ENCODE results near the gene ADGRV1. TPM values are rescaled to one million over a fixed set of nuclear protein-coding genes. Genes with fewer than 3 reads are reported as not detected.
"Not testable (repeated sequence)": the region's sequence is repeated elsewhere in the genome, so short reads cannot be mapped to it uniquely, and the experiment has no call there.

The ADGRV1 gene
- polyA plus RNA-seq, 2 of the 4 experiments (the other 2 are of a cell fraction): 0.70 to 3.7 TPM

DNA sequence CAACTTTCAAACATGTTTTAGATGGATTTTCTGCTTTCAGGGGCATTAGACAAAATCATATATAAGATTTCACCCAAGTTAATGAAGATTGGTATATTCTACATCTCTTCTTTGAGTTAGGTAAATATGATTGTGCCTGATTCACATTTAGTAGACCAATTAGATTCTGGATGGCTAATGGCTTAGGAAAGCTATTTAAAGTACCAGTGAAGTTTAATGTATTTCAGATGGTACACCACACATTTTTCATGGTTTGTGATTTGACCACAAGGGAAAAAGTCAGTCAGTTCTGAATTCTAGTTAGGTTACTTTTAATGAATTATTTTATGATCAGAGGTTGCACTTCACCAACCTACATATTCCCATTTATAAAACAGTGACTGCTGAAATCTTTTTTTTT, 409.7 kb downstream of the ADGRV1 start:
- no peak overlapping the region for H3K4me3 ChIP-seq
- H3K4me2 ChIP-seq: no peak overlapping the region
- DNase-seq (ENCODE audit: low read depth in 1 of 2, low spot score in 1 of 2): no peak
- no peaks in the 10 kb centered on the region for H3K4me1 ChIP-seq
- H3K27ac ChIP-seq: no peak overlapping the region
- FAIRE-seq: peak; percentile 32
- ATAC-seq: no peak
- ChIA-PET CTCF (interaction anchor here (1.3 kb wide), 1 partner anchor 36 kb away, joined by 3 read pairs; no protein-coding TSS in a partner anchor), POLR2A (no interaction called here)
- H3K9me3 ChIP-seq: peaks cover 4% of the 10 kb centered on the region; the same call in 1 of the 3 replicates
- TF ChIP-seq POLR2AphosphoS2 (conservative IDR thresholded peaks at IDR 0.05; ENCODE audit: low read length): no peak
- TF ChIP-seq, protein P1, sequence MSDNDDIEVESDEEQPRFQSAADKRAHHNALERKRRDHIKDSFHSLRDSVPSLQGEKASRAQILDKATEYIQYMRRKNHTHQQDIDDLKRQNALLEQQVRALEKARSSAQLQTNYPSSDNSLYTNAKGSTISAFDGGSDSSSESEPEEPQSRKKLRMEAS (IDR thresholded peaks at IDR 0.05): no peak
- no peak for TF ChIP-seq ZFP36 (IDR thresholded peaks at IDR 0.05; ENCODE audit: borderline replicate concordance, partially characterized antibody)
- no peak for TF ChIP-seq CHD4 (IDR thresholded peaks at IDR 0.05; ENCODE audit: borderline replicate concordance)

DNA sequence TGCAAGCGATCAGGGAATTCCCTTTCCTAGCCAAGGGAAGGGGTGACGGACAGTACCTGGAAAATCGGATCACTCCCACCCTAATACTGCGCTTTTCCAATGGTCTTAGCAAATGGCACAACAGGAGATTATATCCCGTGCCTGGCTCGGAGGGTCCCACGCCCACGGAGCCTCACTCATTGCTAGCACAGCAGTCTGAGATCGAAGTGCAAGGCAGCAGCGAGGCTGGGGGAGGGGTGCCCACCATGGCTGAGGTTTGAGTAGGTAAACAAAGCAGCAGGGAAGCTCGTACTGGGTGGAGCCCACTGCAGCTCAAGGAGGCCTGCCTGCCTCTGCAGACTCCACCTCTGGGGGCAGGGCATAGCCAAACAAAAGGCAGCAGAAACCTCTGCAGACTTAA, 411.3 kb downstream of the ADGRV1 start:
- POLR2A ChIA-PET: not testable (repeated sequence)
- WGBS (ENCODE audit: missing lambda C conversion rate): 76% methylated on average over 11 of the region's 11 CpGs

DNA sequence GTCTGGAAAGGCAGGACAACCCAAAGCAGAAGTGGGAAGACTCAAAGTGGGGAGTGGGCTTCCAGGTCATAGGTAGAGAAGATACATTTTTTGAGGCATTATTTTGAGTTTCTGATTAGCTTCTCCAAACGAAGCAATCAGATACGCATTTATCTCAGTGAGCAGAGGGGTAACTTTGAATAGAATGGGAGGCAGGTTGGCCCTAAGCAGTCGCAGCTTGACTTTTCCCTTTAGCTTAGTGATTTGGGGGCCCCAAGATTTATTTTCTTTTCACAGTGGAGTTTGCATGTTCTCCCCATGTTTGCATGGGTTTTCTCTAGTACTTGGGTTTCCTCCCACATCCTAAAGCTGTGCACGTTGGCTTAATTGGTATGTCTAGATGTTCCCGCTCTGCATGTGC, 422.6 kb downstream of the ADGRV1 start:
- POLR2A ChIA-PET: no interaction called here
- Histone ChIP-seq H3K4me3 (no peak overlapping the region), H3K9me3 (no peaks in the 10 kb centered on the region), H3K4me1 (peaks cover 46% of the 10 kb centered on the region), H3K27ac (peak overlapping the region; percentile 85 to 91), H3K4me2 (no peak overlapping the region)
- 93% methylated on average over 5 of the region's 5 CpGs for WGBS (ENCODE audit: missing lambda C conversion rate)
- TF ChIP-seq NFE2L2 (conservative IDR thresholded peaks at IDR 0.05; ENCODE audit: low read length): no peak
- no peak for TF ChIP-seq RFX5 (IDR thresholded peaks at IDR 0.05)
- TF ChIP-seq SMC3 (IDR thresholded peaks at IDR 0.05): no peak
- no peak for TF ChIP-seq CBX8 (IDR thresholded peaks at IDR 0.05)
- TF ChIP-seq, protein P2, sequence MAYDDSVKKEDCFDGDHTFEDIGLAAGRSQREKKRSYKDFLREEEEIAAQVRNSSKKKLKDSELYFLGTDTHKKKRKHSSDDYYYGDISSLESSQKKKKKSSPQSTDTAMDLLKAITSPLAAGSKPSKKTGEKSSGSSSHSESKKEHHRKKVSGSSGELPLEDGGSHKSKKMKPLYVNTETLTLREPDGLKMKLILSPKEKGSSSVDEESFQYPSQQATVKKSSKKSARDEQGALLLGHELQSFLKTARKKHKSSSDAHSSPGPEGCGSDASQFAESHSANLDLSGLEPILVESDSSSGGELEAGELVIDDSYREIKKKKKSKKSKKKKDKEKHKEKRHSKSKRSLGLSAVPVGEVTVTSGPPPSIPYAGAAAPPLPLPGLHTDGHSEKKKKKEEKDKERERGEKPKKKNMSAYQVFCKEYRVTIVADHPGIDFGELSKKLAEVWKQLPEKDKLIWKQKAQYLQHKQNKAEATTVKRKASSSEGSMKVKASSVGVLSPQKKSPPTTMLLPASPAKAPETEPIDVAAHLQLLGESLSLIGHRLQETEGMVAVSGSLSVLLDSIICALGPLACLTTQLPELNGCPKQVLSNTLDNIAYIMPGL (CRISPR knock-in tag; IDR thresholded peaks at IDR 0.05; ENCODE audit: borderline replicate concordance): no peak
- no peak for TF ChIP-seq GATA3 (IDR thresholded peaks at IDR 0.05; ENCODE audit: borderline replicate concordance)
- TF ChIP-seq EHMT2 (IDR thresholded peaks at IDR 0.05; ENCODE audit: low read depth): no peak
- TF ChIP-seq, protein P3, sequence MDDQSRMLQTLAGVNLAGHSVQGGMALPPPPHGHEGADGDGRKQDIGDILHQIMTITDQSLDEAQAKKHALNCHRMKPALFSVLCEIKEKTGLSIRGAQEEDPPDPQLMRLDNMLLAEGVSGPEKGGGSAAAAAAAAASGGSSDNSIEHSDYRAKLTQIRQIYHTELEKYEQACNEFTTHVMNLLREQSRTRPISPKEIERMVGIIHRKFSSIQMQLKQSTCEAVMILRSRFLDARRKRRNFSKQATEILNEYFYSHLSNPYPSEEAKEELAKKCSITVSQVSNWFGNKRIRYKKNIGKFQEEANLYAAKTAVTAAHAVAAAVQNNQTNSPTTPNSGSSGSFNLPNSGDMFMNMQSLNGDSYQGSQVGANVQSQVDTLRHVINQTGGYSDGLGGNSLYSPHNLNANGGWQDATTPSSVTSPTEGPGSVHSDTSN (IDR thresholded peaks at IDR 0.05): no peak
- TF ChIP-seq, protein P4, sequence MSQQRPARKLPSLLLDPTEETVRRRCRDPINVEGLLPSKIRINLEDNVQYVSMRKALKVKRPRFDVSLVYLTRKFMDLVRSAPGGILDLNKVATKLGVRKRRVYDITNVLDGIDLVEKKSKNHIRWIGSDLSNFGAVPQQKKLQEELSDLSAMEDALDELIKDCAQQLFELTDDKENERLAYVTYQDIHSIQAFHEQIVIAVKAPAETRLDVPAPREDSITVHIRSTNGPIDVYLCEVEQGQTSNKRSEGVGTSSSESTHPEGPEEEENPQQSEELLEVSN (IDR thresholded peaks at IDR 0.05; ENCODE audit: borderline replicate concordance, low read depth): no peak
- TF ChIP-seq NR3C1 (IDR thresholded peaks at IDR 0.05): no peak
- no peak for TF ChIP-seq TFCP2L1 (CRISPR knock-in tag; IDR thresholded peaks at IDR 0.05)
- TF ChIP-seq ESRRA (IDR thresholded peaks at IDR 0.05; ENCODE audit: borderline replicate concordance, low read length): no peak
- no peak for TF ChIP-seq EP300 (IDR thresholded peaks at IDR 0.05)
- no peak for TF ChIP-seq FOXS1 (CRISPR knock-in tag; IDR thresholded peaks at IDR 0.05)
- TF ChIP-seq, protein P1 (IDR thresholded peaks at IDR 0.05): no peak
- TF ChIP-seq SREBF2 (IDR thresholded peaks at IDR 0.05): no peak
- FAIRE-seq (no peak), DNase-seq (ENCODE audit: low read depth in 1 of 2, low spot score in 1 of 2) (no peak), ATAC-seq (no peak)
- CTCF ChIA-PET: interaction anchor here (1.7 to 3.7 kb wide), 2 partner anchors 12 to 48 kb away, joined by 4 to 24 read pairs; no protein-coding TSS in a partner anchor

More for the DNA sequence above, 411.3 kb downstream of the ADGRV1 start:
- not testable (repeated sequence) for FAIRE-seq; DNase-seq (ENCODE audit: low read depth in 1 of 2, low spot score in 1 of 2); ATAC-seq; H3K4me1 ChIP-seq; H3K9me3 ChIP-seq; H3K4me2 ChIP-seq; H3K4me3 ChIP-seq; H3K27ac ChIP-seq
- CTCF ChIA-PET: interaction anchor here (1.5 kb wide), 1 partner anchor 11 kb away, joined by 4 read pairs; no protein-coding TSS in a partner anchor
